ENCODE measurements around the gene GLI2.

GRCh38 chr2:120703330-120703994 is 32.2 kb upstream of the GLI2 start:
- no peak for TF ChIP-seq CTCF (conservative IDR thresholded peaks at IDR 0.05; ENCODE audit: low read length)
- TF ChIP-seq EZH2phosphoT487 (IDR thresholded peaks at IDR 0.05; ENCODE audit: borderline replicate concordance, low read depth, low read length), result no peak
